ENCODE measurements around the gene PLB1. TPM values are rescaled to one million over a fixed set of nuclear protein-coding genes. Genes with fewer than 3 reads are reported as not detected.
A peak's percentile ranks its signal among the peaks of the same experiment; 100 is the strongest.

PLB1 gene
- total and polyA plus RNA-seq, 9 of the 15 experiments (the other 6 are each of a cell fraction or from before 2014, with no cell fraction given), result 0.01 to 0.09 (median 0.07) TPM; not detected in 2

- peak; percentile 89 for TF ChIP-seq ARID1B (IDR thresholded peaks at IDR 0.05)
- peak in 1 of 2 experiments; percentile 61; a peak in 2 of 4 replicates for TF ChIP-seq MAZ (CRISPR knock-in tag; conservative IDR thresholded peaks at IDR 0.05 in 1 of 2, IDR thresholded peaks at IDR 0.05 in 1 of 2)
- peak; percentile 78 for TF ChIP-seq ZFX (CRISPR knock-in tag; IDR thresholded peaks at IDR 0.05)
- TF ChIP-seq TRIM24 (IDR thresholded peaks at IDR 0.05), result peak; percentile 73 to 86
- TF ChIP-seq FOXK1 (CRISPR knock-in tag; IDR thresholded peaks at IDR 0.05; ENCODE audit: borderline replicate concordance), result no peak
- TF ChIP-seq FOXA3 (CRISPR knock-in tag; conservative IDR thresholded peaks at IDR 0.05 in 1 of 2, IDR thresholded peaks at IDR 0.05 in 1 of 2), result no peak
- TF ChIP-seq ATF1 (CRISPR knock-in tag; IDR thresholded peaks at IDR 0.05), result no peak
- peak; percentile 81 for TF ChIP-seq ATF1 (tag; IDR thresholded peaks at IDR 0.05)
- TF ChIP-seq TFAP4 (CRISPR knock-in tag; IDR thresholded peaks at IDR 0.05; ENCODE audit: borderline replicate concordance), result peak; percentile 97
- no peak for TF ChIP-seq ZFPM2 (CRISPR knock-in tag; IDR thresholded peaks at IDR 0.05)
- no peak for TF ChIP-seq FOXA1 (IDR thresholded peaks at IDR 0.05; ENCODE audit: borderline replicate concordance)
- TF ChIP-seq PHB2 (IDR thresholded peaks at IDR 0.05; ENCODE audit: low read depth), result no peak
- TF ChIP-seq SRF (CRISPR knock-in tag; IDR thresholded peaks at IDR 0.05), result no peak
- no peak for TF ChIP-seq FOXP1 (CRISPR knock-in tag; IDR thresholded peaks at IDR 0.05)
- TF ChIP-seq MXD1 (CRISPR knock-in tag; IDR thresholded peaks at IDR 0.05; ENCODE audit: borderline replicate concordance, poor library complexity, severe bottlenecking), result no peak
- no peak for TF ChIP-seq SREBF2 (CRISPR knock-in tag; IDR thresholded peaks at IDR 0.05)
- TF ChIP-seq DEAF1 (CRISPR knock-in tag; IDR thresholded peaks at IDR 0.05), result no peak
- peak; percentile 37; the same call in 1 of the 2 replicates for TF ChIP-seq MBD2 (IDR thresholded peaks at IDR 0.05; ENCODE audit: borderline replicate concordance, low read depth)
- no peak for TF ChIP-seq ZNF57 (CRISPR knock-in tag; IDR thresholded peaks at IDR 0.05)
- TF ChIP-seq IRF1 (CRISPR knock-in tag; IDR thresholded peaks at IDR 0.05; ENCODE audit: borderline replicate concordance), result no peak
- TF ChIP-seq YY1 (IDR thresholded peaks at IDR 0.05; ENCODE audit: borderline replicate concordance in 1 of 3, control insufficient read depth in 1 of 3, extremely low read depth in 1 of 3, insufficient read depth in 3 of 3, insufficient read length in 1 of 3, insufficient replicate concordance in 2 of 3, low read depth in 1 of 3, low read length in 2 of 3), result peak in 1 of 3 experiments; percentile 24
- TF ChIP-seq BRD9 (IDR thresholded peaks at IDR 0.05; ENCODE audit: low read depth, partially characterized antibody), result peak; percentile 80
- TF ChIP-seq ID3 (CRISPR knock-in tag; IDR thresholded peaks at IDR 0.05), result no peak
- TF ChIP-seq ID3 (tag; IDR thresholded peaks at IDR 0.05), result 0 out of 2 replicates have a peak, but pooled peaks have one; percentile 27
Measured at GRCh38 chr2:28583899-28584553, 88.2 kb downstream of the PLB1 start (continued).

Data from K562 (cell line).